Left colon (tissue), 2 donors: Measurements from ENCODE around the gene MUC4. TPM values are rescaled to one million over a fixed set of nuclear protein-coding genes. Genes with fewer than 3 reads are reported as not detected.
"Not testable (repeated sequence)": the region's sequence is repeated elsewhere in the genome, so short reads cannot be mapped to it uniquely, and the experiment has no call there.

ENCODE experiments used
- ATAC-seq: fragments of 200-7000 bp; cut with Tn5 transposase; one replicate; pipeline ENCODE4 v1.9.1; 2020; ENCODE audit warnings: mild to moderate bottlenecking, moderate library complexity
- DNase-seq, 2 donors: peaks; one replicate each; pipeline ENCODE4 v3.0.0-alpha.2; 2020
- intact Hi-C, 2 donors: fragments of 100-400 bp; cut with DNase I in 1 of 2; cut with micrococcal nuclease in 1 of 2; formaldehyde crosslinking; loops; one replicate each; pipeline versions ENCODE4 v1.11.2 to v1.14.0; 2022; cut with DNase I, micrococcal nuclease
- total RNA-seq, 2 donors: library from RNA; stranded (reverse); fragmentation: NEBNext Ultra II Directional; extraction: Animal tissue kit (Norgen Biotek cat#: 25700); gene quantifications; one replicate each; pipeline ENCODE4 v1.2.1, GENCODE V29; 2021
- donor health status: DM: no; HTN: no; CAD: no.
- donor health status: DM: yes; HTN: yes; CAD: no.

MUC4 gene
- total RNA-seq, 2 donors from 2014 or later: 114 to 356 TPM

GRCh38 chr3:195800240-195800639 lies 11.5 kb downstream of the MUC4 start:
- ATAC-seq (no peak), DNase-seq (no peak)
- intact Hi-C loops: no loop called here

GRCh38 chr3:195796795-195797194 lies 14.9 kb downstream of the MUC4 start:
- intact Hi-C loops: no loop called here
- no peak for DNase-seq
- no peak for ATAC-seq

GRCh38 chr3:195794708-195795107 lies 17.0 kb downstream of the MUC4 start:
- intact Hi-C loops: no loop called here
- ATAC-seq (no peak), DNase-seq (no peak)

- intact Hi-C loops, DNase-seq: not testable (repeated sequence)
Observed at GRCh38 chr3:195792621-195793020, 19.1 kb downstream of the MUC4 start.

GRCh38 chr3:195790901-195791300 lies 20.8 kb downstream of the MUC4 start:
- intact Hi-C loops: no loop called here
- DNase-seq (no peak), ATAC-seq (no peak)

More at GRCh38 chr3:195792621-195793020, 19.1 kb downstream of the MUC4 start:
- ATAC-seq: not testable (repeated sequence)

GRCh38 chr3:195788711-195789581 lies 22.8 kb downstream of the MUC4 start:
- intact Hi-C loops: no loop called here
- ATAC-seq (peak; percentile 16), DNase-seq (no peak)

GRCh38 chr3:195785781-195786405 lies 25.8 kb downstream of the MUC4 start:
- DNase-seq, ATAC-seq, intact Hi-C loops: not testable (repeated sequence)

GRCh38 chr3:195784031-195784430 lies 27.7 kb downstream of the MUC4 start:
- intact Hi-C loops, ATAC-seq, DNase-seq: not testable (repeated sequence)

- intact Hi-C loops, ATAC-seq, DNase-seq: not testable (repeated sequence)
Observed at GRCh38 chr3:195781236-195781635, 30.5 kb downstream of the MUC4 start.

- ATAC-seq: no peak
- DNase-seq: no peak
- intact Hi-C loops: no loop called here
Observed at GRCh38 chr3:195777975-195778374, 33.8 kb downstream of the MUC4 start.

GRCh38 chr3:195774917-195775316 lies 36.8 kb downstream of the MUC4 start:
- intact Hi-C loops: no loop called here
- ATAC-seq (peak; percentile 53), DNase-seq (peak in 1 of 2 donors; percentile 44)

GRCh38 chr3:195773956-195774537 lies 37.7 kb downstream of the MUC4 start:
- peak; percentile 22 for ATAC-seq
- intact Hi-C loops: no loop called here
- DNase-seq: no peak

GRCh38 chr3:195771646-195772300 lies 40.0 kb downstream of the MUC4 start:
- no peak for DNase-seq
- peak; percentile 23 for ATAC-seq
- intact Hi-C loops: no loop called here

GRCh38 chr3:195770841-195771645 lies 40.7 kb downstream of the MUC4 start:
- intact Hi-C loops, DNase-seq: not testable (repeated sequence)
- ATAC-seq: peak; percentile 10

- DNase-seq: no peak
- ATAC-seq: no peak
- intact Hi-C loops: no loop called here
Observed at GRCh38 chr3:195770081-195770840, 41.5 kb downstream of the MUC4 start.

GRCh38 chr3:195769551-195769950 lies 42.2 kb downstream of the MUC4 start:
- intact Hi-C loops: no loop called here
- no peak for ATAC-seq
- DNase-seq: no peak

- intact Hi-C loops: no loop called here
- DNase-seq (no peak), ATAC-seq (no peak)
Observed at GRCh38 chr3:195768831-195769303, 42.9 kb downstream of the MUC4 start.

- DNase-seq: no peak
- intact Hi-C loops: no loop called here
- ATAC-seq: no peak
Observed at GRCh38 chr3:195768414-195768813, 43.3 kb downstream of the MUC4 start.
